OCI-LY7 (cell line): ENCODE data around the gene GNPTG. TPM values are rescaled to one million over a fixed set of nuclear protein-coding genes. Genes with fewer than 3 reads are reported as not detected.

Experiments
- BruUV-seq: library from RNA; stranded (reverse); fragments of 400-500 nt; replicated peaks from 2 replicates; lab custom pipeline; 2021; lab: Mats Ljungman, UMichigan
- CTCF ChIA-PET: fragments of 300-600 bp; sonication (Branson Sonifier 250); formaldehyde crosslinking; loops from one replicate; lab custom pipeline; 2022; ENCODE audit warnings: antibody characterized with exemption; ENCODE audit not compliant: unreplicated experiment; lab: Charles Lee
- POLR2A ChIA-PET: fragments of 300-600 bp; sonication (Branson Sonifier 250); formaldehyde crosslinking; loops from one replicate; lab custom pipeline; 2022; ENCODE audit warnings: antibody characterized with exemption; lab: Charles Lee
- DNase-seq: peaks from one replicate; pipeline ENCODE4 v3.0.0-alpha.2; 2015; ENCODE audit warnings: low spot score
- H2AFZ ChIP-seq: fragments of 200-600 bp; sonication (generic), shearing (Covaris generic); 2 replicates; pipeline ENCODE4 v1.6.1; 2014; ENCODE audit warnings: mild to moderate bottlenecking, antibody characterized with exemption, low read length, moderate library complexity
- H3K27ac ChIP-seq: fragments of 200-600 bp; sonication (generic); 2 replicates; pipeline ENCODE4 v1.5.1; 2014; ENCODE audit warnings: mixed run types, low read depth, mild to moderate bottlenecking, moderate library complexity, low read length, inconsistent platforms; ENCODE audit not compliant: poor library complexity, severe bottlenecking
- H3K36me3 ChIP-seq: fragments of 200-600 bp; sonication (generic); 2 replicates; pipeline ENCODE4 v1.6.1; 2014; ENCODE audit warnings: mild to moderate bottlenecking, antibody characterized with exemption, low read length, moderate library complexity, mixed read lengths; ENCODE audit not compliant: insufficient read depth
- H3K4me1 ChIP-seq: fragments of 200-600 bp; sonication (generic); 2 replicates; pipeline ENCODE4 v1.5.1; 2014; ENCODE audit warnings: mild to moderate bottlenecking, low read length; ENCODE audit not compliant: insufficient read depth, poor library complexity, severe bottlenecking
- H3K4me2 ChIP-seq: fragments of 200-600 bp; sonication (generic); 2 replicates; pipeline ENCODE4 v1.6.1; 2014; ENCODE audit warnings: mild to moderate bottlenecking, low read length
- H3K4me3 ChIP-seq: fragments of 200-600 bp; sonication (generic); 2 replicates; pipeline ENCODE4 v1.5.1; 2014; ENCODE audit warnings: mild to moderate bottlenecking, low read depth, low read length; ENCODE audit not compliant: poor library complexity, severe bottlenecking
- H3K79me2 ChIP-seq: fragments of 200-600 bp; sonication (generic); 2 replicates; pipeline ENCODE4 v1.6.1; 2016; ENCODE audit warnings: low read depth, mild to moderate bottlenecking, low read length, moderate library complexity, mixed read lengths; ENCODE audit not compliant: insufficient read depth
- H3K9me2 ChIP-seq: fragments of 200-600 bp; sonication (generic); 2 replicates; pipeline ENCODE4 v1.6.1; 2016; ENCODE audit warnings: mild to moderate bottlenecking, low read length, mixed read lengths; ENCODE audit not compliant: insufficient read depth
- H3K9me3 ChIP-seq: fragments of 200-600 bp; sonication (generic); 2 replicates; pipeline ENCODE4 v1.6.1; 2014; ENCODE audit warnings: mild to moderate bottlenecking, mixed run types, low read length, mixed read lengths
- H4K20me1 ChIP-seq: fragments of 200-600 bp; sonication (generic); 2 replicates; pipeline ENCODE4 v1.6.1; 2014; ENCODE audit warnings: mild to moderate bottlenecking, antibody characterized with exemption, low read length, moderate library complexity, mixed read lengths; ENCODE audit not compliant: insufficient read depth
- EZH2phosphoT487 ChIP-seq: fragments of 200-600 bp; sonication (generic); IDR thresholded peaks from 2 replicates; pipeline ENCODE4 v1.6.1; 2018; ENCODE audit warnings: low read depth, borderline replicate concordance, mild to moderate bottlenecking, mixed run types, antibody characterized with exemption, low read length, moderate library complexity, mixed read lengths
- intact Hi-C: fragments of 100-400 bp; cut with micrococcal nuclease; formaldehyde crosslinking; loops from one replicate; pipeline ENCODE4 v1.10.0; 2022; ENCODE audit not compliant: unreplicated experiment
- total RNA-seq, 2 experiments: library from RNA; depleted of rRNA in 1 of 2; stranded (reverse); fragments of >200 nt in 1 of 2; shearing (Covaris generic) in 1 of 2; gene quantifications; 2 replicates each; pipeline ENCODE4 v1.2.3, GENCODE V29; 2014 to 2022
- TF ChIP-seq, protein P1 (sequence below): fragments of 200-600 bp; sonication (generic); conservative IDR thresholded peaks from 2 replicates; pipeline ENCODE4 v1.5.1; 2014; ENCODE audit warnings: mild to moderate bottlenecking, antibody characterized with exemption, low read length, moderate library complexity, mixed read lengths

The GNPTG gene
- total RNA-seq, 2 experiments from 2014 or later = 21.3 to 24.1 TPM

GRCh38 chr16:1319041-1319440 is 32.7 kb upstream of the GNPTG start:
- Histone ChIP-seq H2AFZ (no peak overlapping the region), H3K79me2 (peaks cover 21% of the 10 kb centered on the region), H3K36me3 (peaks cover 98% of the 10 kb centered on the region), H3K9me2 (no peaks in the 10 kb centered on the region), H4K20me1 (no peaks in the 10 kb centered on the region; the same call in 1 of the 2 replicates), H3K4me3 (no peak overlapping the region), H3K9me3 (no peaks in the 10 kb centered on the region), H3K4me1 (no peaks in the 10 kb centered on the region), H3K27ac (no peak overlapping the region), H3K4me2 (no peak overlapping the region)
- ChIA-PET CTCF (no interaction called here), POLR2A (no interaction called here)
- no peak for DNase-seq
- no TSS peak for BruUV-seq
- intact Hi-C loops = no loop called here
- TF ChIP-seq, protein P1, sequence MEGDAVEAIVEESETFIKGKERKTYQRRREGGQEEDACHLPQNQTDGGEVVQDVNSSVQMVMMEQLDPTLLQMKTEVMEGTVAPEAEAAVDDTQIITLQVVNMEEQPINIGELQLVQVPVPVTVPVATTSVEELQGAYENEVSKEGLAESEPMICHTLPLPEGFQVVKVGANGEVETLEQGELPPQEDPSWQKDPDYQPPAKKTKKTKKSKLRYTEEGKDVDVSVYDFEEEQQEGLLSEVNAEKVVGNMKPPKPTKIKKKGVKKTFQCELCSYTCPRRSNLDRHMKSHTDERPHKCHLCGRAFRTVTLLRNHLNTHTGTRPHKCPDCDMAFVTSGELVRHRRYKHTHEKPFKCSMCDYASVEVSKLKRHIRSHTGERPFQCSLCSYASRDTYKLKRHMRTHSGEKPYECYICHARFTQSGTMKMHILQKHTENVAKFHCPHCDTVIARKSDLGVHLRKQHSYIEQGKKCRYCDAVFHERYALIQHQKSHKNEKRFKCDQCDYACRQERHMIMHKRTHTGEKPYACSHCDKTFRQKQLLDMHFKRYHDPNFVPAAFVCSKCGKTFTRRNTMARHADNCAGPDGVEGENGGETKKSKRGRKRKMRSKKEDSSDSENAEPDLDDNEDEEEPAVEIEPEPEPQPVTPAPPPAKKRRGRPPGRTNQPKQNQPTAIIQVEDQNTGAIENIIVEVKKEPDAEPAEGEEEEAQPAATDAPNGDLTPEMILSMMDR = no peak
- TF ChIP-seq EZH2phosphoT487 = no peak

- Histone ChIP-seq H3K36me3 (peaks cover 97% of the 10 kb centered on the region), H2AFZ (no peak overlapping the region), H3K9me2 (no peaks in the 10 kb centered on the region), H4K20me1 (no peaks in the 10 kb centered on the region; the same call in 1 of the 2 replicates), H3K27ac (no peak overlapping the region), H3K9me3 (no peaks in the 10 kb centered on the region), H3K4me1 (no peaks in the 10 kb centered on the region), H3K4me3 (no peak overlapping the region), H3K79me2 (peaks cover 11% of the 10 kb centered on the region; the same call in 1 of the 2 replicates), H3K4me2 (no peak overlapping the region)
- TF ChIP-seq, protein P1 = no peak
- TF ChIP-seq EZH2phosphoT487 = no peak
- ChIA-PET POLR2A (no interaction called here), CTCF (no interaction called here)
- intact Hi-C loops = no loop called here
- DNase-seq = no peak
- BruUV-seq = no TSS peak
These were observed 31.6 kb upstream of the GNPTG start for GRCh38 chr16:1320097-1320496.

DNA sequence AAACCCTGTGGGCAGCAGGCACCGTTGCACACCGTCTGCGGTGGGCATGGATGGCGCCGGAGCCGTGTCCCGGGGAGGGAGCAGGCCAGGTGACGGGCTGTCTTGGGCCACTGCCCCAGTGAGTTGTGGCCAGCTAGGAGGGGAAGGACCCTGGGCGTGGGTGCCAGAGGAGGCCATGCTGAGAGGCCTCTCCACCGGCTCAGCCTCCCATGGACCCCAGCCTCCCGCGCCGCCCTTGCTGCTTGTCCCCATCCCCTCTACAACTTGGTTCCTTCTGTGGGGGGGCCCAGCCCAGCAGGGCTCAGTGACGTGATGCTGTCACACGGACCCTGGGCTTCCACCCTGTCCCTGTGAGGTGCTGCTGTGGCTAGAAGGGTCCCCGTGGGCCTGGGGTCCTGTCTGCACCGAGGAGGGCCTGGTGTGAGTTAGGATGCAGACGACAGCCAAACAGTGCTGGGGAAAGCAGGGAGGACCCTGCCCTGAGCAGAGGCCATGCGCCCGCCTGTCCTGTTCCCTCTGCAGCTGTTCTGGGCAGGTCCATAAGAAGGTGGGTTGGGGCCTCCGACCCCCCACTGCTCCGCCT is 31.0 kb upstream of the GNPTG start:
- Histone ChIP-seq H3K4me1 (no peaks in the 10 kb centered on the region), H3K9me3 (no peaks in the 10 kb centered on the region), H3K36me3 (peaks cover 97% of the 10 kb centered on the region), H2AFZ (no peak overlapping the region), H3K27ac (no peak overlapping the region), H3K9me2 (no peaks in the 10 kb centered on the region), H4K20me1 (no peaks in the 10 kb centered on the region; the same call in 1 of the 2 replicates), H3K4me2 (no peak overlapping the region), H3K4me3 (no peak overlapping the region), H3K79me2 (peaks cover 11% of the 10 kb centered on the region; the same call in 1 of the 2 replicates)
- TF ChIP-seq, protein P1 = no peak
- no peak for TF ChIP-seq EZH2phosphoT487
- CTCF ChIA-PET = no interaction called here
- no peak for DNase-seq
- POLR2A ChIA-PET = interaction anchor here (0.7 kb wide), 1 partner anchor 14 kb away, joined by 4 read pairs; no protein-coding TSS in a partner anchor
- no TSS peak for BruUV-seq
- intact Hi-C loops = no loop called here
